Inflammatory macrophage treated with lipopolysaccharide for 4 hours (primary cell): ENCODE results near the gene ZNF383.
"Not testable (repeated sequence)": the region's sequence is repeated elsewhere in the genome, so short reads cannot be mapped to it uniquely, and the experiment has no call there.

ENCODE experiments used
- DNase-seq: peaks from one replicate; pipeline ENCODE4 v3.0.0-alpha.2; 2020

ZNF383 gene

GRCh38 chr19:37294246-37294645, 76.2 kb downstream of the ZNF383 start:
- DNase-seq: not testable (repeated sequence)
